HG03439 (cell line): Measurements from ENCODE around the gene CHMP6.

Source experiments
- ATAC-seq: cut with Tn5 transposase; IDR thresholded peaks from one replicate; pipeline ENCODE4 v1.9.1; 2021; ENCODE audit warnings: mild to moderate bottlenecking, moderate library complexity; ENCODE audit not compliant: unreplicated experiment

CHMP6 gene

DNA sequence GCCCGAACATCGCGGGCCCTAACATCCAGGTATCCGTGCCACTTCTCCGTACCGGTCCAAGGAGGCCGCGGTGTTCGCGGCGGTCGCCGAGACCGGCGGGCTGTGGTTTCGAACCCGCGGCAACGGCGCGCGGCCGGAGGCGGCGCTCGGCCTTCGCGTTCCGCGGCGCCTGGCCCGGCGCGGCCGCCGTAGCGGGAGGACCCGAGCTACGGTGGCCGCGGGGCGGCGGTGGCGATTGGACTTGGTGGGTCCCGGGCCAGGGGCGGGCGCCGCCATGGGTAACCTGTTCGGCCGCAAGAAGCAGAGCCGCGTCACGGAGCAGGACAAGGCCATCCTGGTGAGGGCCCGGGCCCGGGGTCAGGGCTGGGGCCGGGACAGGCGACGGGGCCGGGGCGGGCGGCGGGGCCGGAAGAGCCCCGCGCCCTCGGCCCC, at the start of gene CHMP6:
CHMP6 (plus strand) TSS at position 197 of the 432 bp plus-strand sequence; CDS start at position 275, 78 bp downstream.
- ATAC-seq: no peak

DNA sequence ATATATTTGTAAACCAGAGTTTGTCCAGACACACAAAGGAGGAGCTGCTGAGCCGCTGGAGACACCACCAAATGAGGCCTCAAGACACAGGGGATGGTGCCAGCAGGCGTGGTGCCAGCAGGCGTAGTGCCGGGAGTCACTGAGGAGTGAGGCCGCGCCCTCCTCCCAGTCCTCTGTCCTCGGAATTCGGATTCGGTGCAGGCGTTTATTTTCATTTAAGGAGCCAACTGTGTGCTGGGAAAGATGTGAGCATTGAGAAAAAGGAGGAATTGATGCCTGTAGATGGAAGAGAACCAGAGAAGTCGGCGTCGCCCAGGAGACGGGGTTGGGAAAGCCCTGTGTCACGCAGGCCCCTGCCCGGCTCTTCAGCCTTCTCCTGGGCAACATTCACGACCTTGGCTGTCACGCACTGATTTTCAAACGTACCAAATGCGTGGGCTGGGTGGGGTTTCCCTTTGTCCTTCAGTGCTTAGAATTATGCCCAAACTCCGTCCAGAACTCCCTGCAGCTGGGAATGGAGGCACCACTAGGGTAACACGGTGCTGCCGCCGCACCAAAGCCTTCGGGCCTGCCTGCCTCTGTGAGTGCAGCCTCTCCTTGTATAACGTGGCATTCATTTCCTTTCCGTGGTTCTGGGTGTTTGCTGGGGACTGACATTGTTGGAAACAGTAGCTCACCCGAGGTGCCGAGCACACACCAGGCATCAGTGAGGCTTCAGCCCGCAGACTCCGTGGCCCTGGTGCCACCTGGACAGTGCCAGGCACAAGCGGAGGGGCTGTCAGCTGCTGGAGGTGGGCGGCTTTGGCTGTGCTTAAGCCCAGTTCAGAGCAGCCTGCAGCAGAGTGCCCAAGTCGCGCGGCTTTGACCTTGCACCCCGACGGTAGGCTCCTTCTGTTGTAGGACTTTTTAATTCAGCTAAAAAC, 49.0 kb upstream of the CHMP6 start:
- ATAC-seq: no peak

DNA sequence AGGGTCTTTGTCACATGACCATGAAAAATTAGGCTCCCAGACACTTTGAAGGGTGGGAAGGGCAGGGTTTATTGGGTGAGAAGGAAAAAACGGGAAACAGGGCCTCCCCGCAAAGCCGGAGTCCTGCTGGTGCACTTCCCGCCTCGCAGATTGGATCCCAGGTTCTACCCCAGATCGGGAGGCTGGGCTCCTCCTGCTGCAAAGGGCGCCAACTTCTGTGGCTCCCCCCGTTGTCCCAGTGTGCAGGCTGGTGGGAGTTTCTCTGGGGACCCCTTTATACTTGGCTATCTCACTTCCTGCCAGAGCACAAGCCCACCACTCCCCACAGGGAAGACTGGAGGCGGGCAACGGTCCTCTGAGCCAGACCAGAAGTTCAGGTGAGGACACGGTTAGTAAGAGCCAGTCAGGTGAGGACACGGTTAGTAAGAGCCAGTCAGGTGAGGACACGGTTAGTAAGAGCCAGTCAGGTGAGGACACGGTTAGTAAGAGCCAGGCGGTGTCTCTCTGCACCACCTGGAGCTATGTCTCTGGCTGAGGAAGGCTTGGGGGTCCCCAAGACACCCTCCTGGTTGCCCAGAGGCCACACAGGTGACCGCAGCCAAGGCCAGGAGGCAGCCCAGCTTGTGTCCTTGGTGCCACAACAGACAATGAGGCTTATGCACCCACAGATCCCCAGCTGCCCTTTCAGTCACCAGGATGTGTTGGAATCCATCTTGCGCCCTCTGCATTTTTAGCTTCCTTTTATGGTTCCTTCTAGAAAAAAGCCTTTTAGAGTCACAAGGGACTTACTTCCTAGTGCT, 48.1 kb upstream of the CHMP6 start:
- ATAC-seq: no peak

DNA sequence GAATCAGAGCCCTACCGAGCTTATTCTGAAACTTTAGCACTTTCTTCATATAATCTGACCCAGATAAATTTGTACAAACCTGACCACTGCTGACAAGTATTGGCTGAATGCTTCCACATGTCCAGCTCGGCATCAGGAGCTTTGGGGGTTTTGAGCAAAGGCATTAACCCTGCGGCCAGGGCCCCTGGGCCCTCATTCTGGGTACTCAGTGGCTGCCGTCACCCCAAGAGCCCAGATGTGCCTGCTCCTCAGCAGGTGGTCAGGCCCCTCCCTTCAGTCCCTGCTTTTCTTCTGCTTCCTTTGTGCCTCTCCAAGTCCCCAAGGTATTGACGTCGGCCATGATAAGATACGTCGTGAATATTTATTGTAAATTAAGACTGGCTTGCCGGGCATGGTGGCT, 47.3 kb upstream of the CHMP6 start:
- no peak for ATAC-seq

DNA sequence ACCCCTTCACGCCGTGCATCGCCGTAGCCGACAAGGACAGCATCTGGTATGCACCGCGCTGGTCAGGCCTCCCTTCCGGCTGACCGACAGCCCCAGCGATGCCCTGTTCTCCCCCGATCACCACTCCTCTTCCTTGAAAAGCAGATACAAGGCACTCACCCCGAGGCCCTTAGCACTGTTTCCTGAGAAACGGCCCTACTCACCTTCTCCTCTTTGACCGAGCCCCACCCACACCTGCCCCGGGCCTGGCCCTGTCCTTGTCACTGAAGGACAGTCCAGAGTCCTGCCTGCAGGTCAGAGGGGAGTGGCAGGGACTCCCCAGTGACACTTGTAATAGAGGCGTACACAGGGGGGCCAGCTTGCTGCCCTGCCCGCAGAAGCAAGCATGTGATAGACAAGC, 45.9 kb upstream of the CHMP6 start:
- no peak for ATAC-seq

DNA sequence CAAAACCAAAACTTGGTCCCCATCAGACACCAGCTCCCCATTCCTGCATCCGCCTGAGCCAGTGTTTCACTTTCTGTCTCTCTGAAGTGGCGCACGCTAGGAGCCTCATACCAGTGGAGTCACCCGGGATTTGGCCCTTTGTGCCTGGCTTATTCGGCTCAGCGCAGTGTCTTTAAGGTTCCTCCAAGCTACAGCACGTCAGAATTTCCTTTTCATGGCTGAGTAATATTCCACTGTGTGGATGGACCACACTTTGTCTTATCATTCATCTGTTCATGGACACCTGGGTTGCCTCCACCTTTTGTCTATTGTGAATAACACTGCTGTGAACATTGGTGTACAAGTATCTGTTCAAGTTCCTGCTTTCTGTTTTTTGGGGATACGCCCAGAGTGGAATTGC, 45.2 kb upstream of the CHMP6 start:
- ATAC-seq: no peak

DNA sequence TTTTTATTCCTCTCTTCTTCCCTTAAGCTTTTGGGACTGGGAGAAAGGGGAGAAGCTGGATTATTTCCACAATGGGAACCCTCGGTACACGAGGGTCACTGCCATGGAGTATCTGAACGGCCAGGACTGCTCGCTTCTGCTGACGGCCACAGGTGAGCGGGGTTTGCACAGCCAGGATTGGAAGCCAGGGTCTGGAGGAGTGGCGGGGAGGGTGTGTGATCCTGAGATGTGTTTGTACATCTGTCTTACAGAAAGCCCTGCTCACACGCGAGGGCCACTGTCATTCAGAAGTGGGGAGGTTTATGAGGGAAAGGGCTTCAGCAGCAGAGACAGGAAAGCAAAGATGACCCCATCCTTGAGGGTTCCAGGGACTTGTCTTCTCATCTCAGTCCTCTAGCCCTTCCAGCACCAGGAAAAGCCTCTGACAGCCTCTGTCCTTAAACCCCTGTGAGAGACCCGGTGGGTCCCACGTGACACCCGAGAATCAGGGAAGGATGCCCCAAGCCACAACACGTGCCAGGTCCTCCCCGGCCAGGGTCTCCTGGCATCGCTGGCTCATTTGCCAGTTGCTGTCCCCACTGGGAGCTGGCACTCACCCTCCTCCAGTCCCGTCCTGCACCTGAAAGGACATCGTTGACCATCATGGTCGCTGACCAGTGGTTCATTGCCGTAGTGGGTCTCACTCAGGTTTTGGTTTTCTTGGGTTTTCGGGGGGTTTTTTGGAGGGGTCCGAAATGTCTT, 44.3 kb upstream of the CHMP6 start:
- ATAC-seq: no peak

DNA sequence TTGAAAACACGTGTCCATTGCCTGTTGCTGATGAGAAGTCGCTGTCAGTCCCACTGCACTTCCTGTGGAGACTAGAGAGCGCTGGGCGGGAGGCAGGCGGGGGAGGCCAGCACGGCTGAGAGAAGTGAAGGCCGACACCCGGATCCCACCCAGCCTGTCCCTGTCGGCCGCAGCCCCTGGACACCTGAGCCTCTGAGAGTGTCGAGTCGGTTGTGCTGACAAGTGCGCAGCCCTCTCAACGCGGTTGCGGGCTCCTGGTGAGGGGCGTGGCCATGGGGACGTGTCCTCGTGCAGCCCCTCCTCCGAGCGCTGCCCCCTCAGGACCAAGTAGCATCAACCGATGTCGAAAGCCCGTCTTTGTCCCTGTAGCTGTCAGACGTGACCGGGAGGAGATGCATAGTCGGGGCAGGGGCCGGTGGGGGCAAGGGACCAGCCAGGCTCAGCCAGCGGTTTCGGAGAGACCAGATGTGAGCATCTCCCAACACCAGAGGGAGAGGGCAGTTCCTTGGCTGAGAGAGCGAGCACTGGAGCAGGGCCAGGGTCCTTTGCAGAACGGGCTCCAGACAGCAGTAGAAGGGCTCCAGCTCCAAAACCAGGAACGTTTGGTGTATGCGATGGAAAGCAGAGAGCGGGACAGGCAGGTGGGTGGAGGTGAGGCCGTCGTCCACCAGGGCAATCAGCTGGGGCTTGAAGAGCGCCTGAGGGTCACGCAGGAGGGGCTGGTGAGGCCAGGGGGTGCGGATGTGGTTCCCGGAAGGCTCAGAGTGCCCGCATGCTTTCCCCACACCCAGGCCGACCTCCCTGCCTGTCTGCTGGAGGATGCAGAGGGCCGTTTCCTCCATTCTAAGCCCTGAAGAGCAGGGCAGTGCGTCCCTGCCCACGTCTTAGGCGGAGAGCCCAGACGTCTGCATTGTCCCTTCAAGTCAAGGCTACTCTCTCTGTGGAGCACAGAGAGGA, 43.3 kb upstream of the CHMP6 start:
- ATAC-seq: no peak

DNA sequence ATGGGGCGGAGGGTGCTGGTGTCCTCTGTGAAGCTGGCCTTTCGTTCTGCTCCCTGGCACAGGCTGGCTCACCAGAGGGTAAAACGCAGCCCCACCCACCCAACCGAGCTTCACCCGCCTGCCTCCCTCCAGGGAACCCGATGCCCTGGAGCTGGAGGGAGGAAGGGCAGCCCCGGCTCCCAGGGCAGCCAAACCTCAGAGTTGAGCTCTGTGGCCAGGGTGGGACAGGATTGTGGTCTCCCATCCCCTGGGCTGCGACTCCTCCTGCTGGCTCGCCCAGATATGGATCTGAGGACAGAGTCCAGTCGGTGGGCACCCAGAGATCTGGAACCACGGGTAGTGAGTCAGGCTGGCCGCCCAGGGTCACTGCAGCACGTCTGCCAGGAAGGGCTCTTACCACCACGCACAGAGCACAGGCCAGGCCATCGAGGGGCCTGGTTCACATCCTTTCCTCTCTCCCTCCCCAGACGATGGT, 42.6 kb upstream of the CHMP6 start:
- no peak for ATAC-seq

DNA sequence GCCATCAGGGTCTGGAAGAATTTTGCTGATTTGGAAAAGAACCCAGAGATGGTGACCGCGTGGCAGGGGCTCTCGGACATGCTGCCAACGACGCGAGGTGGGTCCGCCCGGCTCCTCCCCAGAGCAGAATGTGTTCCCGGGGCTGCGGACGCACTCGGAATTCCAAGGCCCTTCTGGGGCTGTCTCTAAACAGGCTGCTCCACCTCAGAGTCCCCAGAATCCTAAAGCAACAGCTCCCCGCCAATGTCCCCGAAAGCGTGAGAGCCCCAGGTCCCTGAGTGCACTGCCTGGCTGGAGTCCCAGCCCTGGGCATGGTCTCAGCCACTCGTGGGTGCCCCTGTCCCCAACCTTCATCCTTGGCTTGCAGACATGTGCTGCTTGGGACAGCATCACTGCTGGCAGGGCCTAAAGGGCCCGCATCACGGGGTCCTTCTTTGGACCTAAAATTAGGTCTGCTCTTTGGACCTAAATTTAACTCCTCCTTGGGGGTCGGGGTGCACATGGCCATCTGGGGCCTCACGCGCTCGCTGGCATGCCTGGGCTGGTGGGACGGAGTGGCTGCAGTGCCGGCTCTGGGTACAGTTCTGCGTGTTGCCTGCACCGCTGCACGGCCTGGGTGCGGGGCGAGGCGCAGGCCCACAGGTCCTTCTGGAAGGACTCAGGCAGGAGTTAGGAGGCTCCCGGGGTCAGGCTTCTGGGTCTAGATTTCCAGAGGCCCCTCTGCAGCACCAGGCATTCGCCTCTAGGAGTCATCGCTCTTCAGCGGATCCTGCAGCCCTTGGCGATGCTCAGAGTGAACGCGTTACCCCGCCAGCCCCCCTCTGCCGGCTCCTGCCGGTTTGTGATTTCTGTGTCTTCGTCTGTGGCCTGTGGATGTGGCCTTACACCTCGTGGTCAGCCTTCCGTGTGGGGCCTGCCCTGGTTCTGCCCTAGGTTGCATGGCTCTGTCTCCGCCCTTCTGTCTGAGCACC, 41.9 kb upstream of the CHMP6 start:
- no peak for ATAC-seq

DNA sequence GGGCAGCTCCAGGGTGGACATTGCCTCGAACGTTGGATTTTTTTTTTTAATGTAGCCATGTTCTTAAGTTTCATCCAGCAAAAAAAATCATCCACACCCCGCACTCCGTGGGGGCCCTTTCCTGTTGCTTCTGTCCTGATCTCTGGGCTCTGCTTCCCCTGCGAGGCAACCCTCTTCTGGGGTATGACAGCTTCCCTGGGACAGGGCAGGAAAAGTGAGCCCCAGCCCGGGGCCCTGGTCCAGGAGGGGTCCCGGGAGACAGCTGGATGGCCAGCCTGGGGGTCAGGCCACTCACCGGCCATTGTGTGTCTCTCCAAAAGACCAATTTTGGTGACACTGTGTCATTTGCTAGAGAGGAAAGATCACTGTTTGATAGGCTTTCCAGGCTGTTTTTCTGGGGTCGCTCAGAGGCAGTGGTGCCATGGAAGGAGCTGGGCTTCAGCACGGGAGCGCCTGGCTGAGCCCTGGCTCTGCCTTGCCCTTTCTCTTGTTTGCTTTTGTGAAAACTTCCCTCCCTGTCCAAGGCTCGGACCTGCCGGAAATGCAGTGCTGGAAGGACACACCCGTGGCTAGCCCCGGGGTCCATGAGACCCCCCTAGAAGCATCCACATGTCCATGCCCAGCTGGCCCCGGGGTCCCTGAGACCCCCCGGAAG, 41.0 kb upstream of the CHMP6 start:
- ATAC-seq: no peak

DNA sequence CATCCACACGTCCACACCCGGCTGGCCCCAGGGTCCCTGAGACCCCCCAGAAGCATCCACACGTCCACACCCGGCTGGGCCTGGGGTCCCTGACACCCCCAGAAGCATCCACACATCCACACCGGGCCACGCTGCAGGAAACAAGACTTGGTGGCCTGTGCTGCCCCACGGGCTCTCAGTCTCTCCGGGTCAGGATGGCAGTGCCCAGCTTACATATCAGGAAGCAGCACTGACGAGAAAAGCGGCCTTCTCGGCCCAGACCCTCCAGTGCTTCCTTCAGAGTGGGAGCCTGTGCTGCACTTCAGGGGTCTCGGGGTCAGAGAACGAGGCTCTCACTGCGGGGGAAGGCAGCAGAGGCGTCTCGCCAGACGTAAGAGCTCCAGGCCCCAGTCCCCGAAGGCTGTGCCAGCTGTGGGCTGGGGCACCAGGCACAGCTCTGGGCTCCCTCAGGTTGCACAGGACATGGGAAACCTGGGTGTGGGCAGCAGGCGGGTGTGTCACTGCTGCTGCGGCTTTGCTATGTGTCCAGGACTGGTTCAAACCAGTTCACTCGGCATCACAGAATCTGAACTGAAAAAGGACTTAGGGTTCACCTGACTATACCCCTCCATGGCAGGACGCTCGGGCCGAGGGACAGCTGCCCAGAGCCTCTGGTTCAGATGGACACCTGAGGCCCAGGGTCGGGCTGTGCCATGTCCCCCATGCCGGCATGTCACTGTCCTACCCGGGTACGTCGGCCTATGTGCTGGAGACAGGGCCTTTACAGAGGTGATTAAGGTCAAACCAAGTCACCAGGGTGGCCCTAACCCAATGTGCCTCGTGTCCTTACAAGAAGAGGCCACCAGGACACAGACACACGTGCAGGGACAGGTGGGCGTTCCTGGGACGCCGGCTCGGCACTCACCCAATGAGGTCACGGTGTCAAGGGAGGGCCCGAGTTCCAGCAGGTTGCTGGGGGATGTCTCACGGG, 40.2 kb upstream of the CHMP6 start:
- no peak for ATAC-seq

DNA sequence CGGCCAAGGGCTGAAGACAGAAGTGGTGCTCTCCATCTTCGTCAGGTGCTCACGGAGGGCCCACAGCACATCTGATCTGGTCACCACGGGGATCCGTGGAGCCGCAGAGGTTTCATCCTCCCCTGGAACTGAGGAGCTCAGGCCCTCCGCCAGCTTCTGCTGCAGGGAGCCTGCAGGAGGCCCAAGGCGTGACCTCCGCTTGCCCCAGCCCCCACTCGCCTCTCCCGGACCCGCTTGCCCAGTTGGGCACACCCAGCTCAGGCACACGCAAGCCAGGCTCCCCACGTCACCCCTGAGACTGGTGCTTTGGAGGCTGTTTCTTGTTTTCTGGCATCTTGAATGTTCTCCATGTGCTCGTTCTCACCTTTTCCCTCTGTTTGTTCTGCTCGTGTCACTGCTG, 39.4 kb upstream of the CHMP6 start:
- no peak for ATAC-seq

DNA sequence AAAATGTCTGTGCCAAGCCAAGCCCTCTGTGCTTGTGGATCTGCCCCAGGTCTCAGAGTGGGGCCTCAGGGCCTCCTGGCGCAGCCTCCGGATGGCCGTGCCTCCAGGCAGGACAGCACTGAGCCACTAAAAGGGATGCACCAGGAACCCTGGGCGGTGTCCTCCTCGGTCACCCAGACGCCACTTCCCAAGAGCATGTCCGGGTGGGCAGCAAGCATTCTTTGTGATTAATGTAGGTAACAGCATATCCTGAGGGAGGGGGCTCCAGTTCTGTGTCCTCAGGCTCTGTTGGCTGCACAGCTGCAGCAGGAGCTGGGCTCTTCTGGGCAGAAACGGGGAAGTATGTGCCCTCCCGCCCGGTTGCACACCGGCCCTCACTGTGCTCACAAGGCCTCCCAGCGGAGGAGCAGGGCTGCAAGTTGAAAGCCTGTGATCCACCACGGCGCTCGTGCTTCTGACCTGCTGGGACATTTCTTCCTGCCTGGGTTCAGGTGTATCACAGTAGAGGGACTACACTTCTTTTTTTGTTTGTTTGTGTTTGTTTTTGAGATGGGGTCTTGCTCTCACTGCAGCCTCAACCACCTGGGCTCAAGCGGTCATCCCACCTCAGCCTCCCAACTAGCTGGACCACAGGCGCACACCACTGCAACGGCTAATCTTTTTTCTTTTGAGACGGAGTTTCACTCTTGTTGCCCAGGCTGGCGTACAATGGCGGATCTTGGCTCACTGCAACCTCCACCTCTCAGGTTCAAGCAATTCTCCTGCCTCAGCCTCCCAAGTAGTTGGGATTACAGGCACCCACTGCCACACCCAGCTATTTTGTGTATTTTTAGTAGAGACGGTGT, 37.9 kb upstream of the CHMP6 start:
- ATAC-seq: no peak

DNA sequence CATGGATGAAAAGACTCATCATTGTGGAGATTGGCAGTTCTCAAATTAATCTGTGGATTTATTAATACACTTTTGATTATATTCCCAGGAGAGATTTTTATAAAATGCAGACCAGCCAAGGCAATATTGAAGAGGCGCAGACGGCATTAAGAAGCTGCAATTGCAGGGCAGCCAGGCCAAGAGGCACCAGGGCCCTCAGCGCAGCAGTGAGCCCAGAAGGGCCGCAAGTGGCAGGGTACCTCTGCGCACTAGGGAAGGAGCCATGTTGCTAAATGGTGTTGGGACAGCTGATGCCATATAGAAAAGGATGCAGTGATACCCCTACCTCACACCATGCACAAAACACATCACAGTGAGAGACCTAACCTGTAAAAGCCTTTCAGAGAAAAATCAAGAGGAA, 36.6 kb upstream of the CHMP6 start:
- no peak for ATAC-seq

DNA sequence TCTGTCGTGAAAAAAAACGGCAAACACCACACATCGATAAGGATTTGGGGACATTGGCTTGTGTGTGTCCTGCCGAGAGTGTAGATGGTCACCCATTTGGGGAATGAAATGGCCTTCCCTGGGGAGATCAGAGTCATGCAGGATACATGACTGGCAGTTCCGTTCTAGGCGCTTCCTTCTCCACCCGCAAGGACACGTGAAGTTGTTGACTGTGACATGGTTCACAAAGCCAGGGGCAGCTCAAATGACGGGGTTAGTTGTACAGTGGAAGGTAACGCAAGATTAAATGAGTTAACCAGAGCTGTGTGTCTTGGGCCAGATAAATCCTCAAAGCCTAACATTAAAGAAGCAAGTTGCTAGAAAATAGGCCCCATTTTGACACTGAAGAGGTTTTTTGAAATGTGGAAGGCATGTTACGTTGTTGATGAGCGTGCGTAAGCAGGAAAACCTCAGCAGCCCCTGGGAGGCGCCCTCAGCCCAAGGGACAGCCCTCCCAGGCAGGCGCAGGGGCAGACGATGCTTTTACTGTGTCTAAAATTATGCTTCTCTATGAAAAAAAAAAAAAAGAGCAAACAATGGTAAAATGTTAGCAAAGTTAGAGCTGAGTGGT, 35.9 kb upstream of the CHMP6 start:
- ATAC-seq: no peak
